ENCODE results near the gene ZNF587B.
"Not testable (repeated sequence)": the region's sequence is repeated elsewhere in the genome, so short reads cannot be mapped to it uniquely, and the experiment has no call there.

Gene ZNF587B

GRCh38 chr19:57872450-57872849 lies 42.4 kb downstream of the ZNF587B start:
- no peak for DNase-seq

GRCh38 chr19:57873883-57874799 lies 44.0 kb downstream of the ZNF587B start:
- not testable (repeated sequence) for DNase-seq

GRCh38 chr19:57886046-57886445 lies 55.9 kb downstream of the ZNF587B start:
- DNase-seq, result no peak

GRCh38 chr19:57887195-57887941 lies 57.3 kb downstream of the ZNF587B start:
- no peak for DNase-seq

- no peak for DNase-seq
These were observed 58.0 kb downstream of the ZNF587B start for GRCh38 chr19:57888107-57888559.

- DNase-seq, result peak; percentile 88
These were observed 58.6 kb downstream of the ZNF587B start, which contains the start of gene ZNF814 for GRCh38 chr19:57888560-57889231. TSS of gene ZNF814 (minus strand) at chr19:57889037. CDS start at chr19:57888802, 235 bp downstream.

GRCh38 chr19:57890706-57891105 lies 60.6 kb downstream of the ZNF587B start:
- not testable (repeated sequence) for DNase-seq
